Upper lobe of right lung (tissue), 1 donor: ENCODE results near the gene PRADC1. TPM values are rescaled to one million over a fixed set of nuclear protein-coding genes. Genes with fewer than 3 reads are reported as not detected.

Experiments
- ATAC-seq: fragments of 200-7000 bp; cut with Tn5 transposase; one replicate; pipeline ENCODE4 v1.9.1; 2020; ENCODE audit warnings: mild to moderate bottlenecking, moderate library complexity
- DNase-seq: peaks from one replicate; pipeline ENCODE4 v3.0.0-alpha.2; 2020
- H3K27ac ChIP-seq: fragments of 200-600 bp; one replicate; pipeline ENCODE4 v1.8.0; 2022
- H3K27me3 ChIP-seq: fragments of 200-600 bp; one replicate; pipeline ENCODE4 v1.8.0; 2022; ENCODE audit warnings: mild to moderate bottlenecking
- H3K36me3 ChIP-seq: fragments of 200-600 bp; one replicate; pipeline ENCODE4 v1.8.0; 2022
- H3K4me1 ChIP-seq: fragments of 200-600 bp; one replicate; pipeline ENCODE4 v1.8.0; 2022
- H3K4me3 ChIP-seq: fragments of 200-600 bp; one replicate; pipeline ENCODE4 v1.8.0; 2022; ENCODE audit warnings: mild to moderate bottlenecking
- H3K9me3 ChIP-seq: fragments of 200-600 bp; one replicate; pipeline ENCODE4 v1.8.0; 2022
- CTCF ChIP-seq: fragments of 200-600 bp; IDR thresholded peaks from one replicate; pipeline ENCODE4 v1.8.0; 2022; ENCODE audit warnings: antibody characterized with exemption
- intact Hi-C: fragments of 100-400 bp; cut with DNase I; formaldehyde crosslinking; loops from one replicate; pipeline ENCODE4 v1.11.0; 2022
- total RNA-seq: library from RNA; stranded (reverse); fragmentation: NEBNext Ultra II Directional; extraction: Animal tissue kit (Norgen Biotek cat#: 25700); gene quantifications from one replicate; pipeline ENCODE4 v1.2.1, GENCODE V29; 2021
- donor health status: DM: no; HTN: yes; CAD: no; lungs with severe emphysema.

Gene PRADC1
- total RNA-seq, 1 donor from 2014 or later: 15.5 TPM

DNA sequence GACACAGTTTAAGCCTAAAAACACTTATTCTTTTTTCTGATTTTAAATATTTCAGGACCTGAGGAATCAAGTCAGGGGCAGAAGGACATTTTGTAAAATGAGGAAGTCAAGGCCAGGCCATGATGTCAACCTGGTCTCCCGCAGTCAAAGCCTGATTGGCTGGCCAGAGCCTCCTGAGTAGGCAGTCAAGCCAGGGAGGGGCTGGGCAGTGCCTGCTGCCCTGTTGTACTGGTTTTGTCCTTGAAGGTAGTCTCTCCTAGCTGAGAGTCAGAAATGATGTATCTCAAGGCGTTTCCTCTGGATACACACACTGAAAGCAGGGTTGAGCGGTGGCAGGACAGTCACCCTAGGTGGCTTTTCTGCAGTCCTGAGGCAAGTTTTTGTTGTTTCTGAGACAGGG is 20.9 kb upstream of the PRADC1 start:
- H3K9me3 ChIP-seq: no peaks in the 10 kb centered on the region
- peak; percentile 44 for DNase-seq
- no peak for TF ChIP-seq CTCF
- peaks cover 55% of the 10 kb centered on the region for H3K36me3 ChIP-seq
- no peaks in the 10 kb centered on the region for H3K27me3 ChIP-seq
- no peaks in the 10 kb centered on the region for H3K4me1 ChIP-seq
- H3K27ac ChIP-seq: no peak overlapping the region
- intact Hi-C loops: no loop called here
- peak; percentile 44 for ATAC-seq
- no peak overlapping the region for H3K4me3 ChIP-seq

DNA sequence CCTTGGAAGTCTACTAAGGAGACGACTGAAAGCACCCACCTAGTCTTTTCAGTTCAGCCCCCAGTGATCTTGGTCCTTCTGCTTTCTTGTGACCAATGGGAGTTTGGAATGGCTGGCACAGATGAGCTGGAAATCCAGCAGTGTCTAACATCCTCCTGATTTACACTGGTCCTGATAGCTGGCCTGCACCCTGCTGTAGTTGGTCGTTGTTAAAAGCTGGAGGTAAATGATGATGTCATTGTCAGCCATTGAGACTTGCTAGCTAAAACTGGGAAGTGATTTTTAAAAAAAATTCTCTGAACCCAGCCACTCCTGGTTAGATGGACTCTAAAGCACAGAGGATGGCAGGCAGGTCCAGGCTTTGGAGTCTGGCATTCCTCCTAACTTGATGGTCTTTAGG is 20.4 kb upstream of the PRADC1 start:
- no peaks in the 10 kb centered on the region for H3K27me3 ChIP-seq
- ATAC-seq (no peak), DNase-seq (peak; percentile 6)
- H3K36me3 ChIP-seq: peaks cover 60% of the 10 kb centered on the region
- intact Hi-C loops: no loop called here
- no peaks in the 10 kb centered on the region for H3K4me1 ChIP-seq
- H3K27ac ChIP-seq: no peak overlapping the region
- H3K4me3 ChIP-seq: no peak overlapping the region
- no peaks in the 10 kb centered on the region for H3K9me3 ChIP-seq
- TF ChIP-seq CTCF: no peak

GRCh38 chr2:73252238-73253027 is 19.4 kb upstream of the PRADC1 start:
- H3K4me3 ChIP-seq: no peak overlapping the region
- intact Hi-C loops: no loop called here
- H3K9me3 ChIP-seq: no peaks in the 10 kb centered on the region
- H3K27me3 ChIP-seq: no peaks in the 10 kb centered on the region
- no peak for ATAC-seq
- H3K36me3 ChIP-seq: peaks cover 69% of the 10 kb centered on the region
- DNase-seq: peak; percentile 42
- no peak for TF ChIP-seq CTCF
- no peaks in the 10 kb centered on the region for H3K4me1 ChIP-seq
- no peak overlapping the region for H3K27ac ChIP-seq

DNA sequence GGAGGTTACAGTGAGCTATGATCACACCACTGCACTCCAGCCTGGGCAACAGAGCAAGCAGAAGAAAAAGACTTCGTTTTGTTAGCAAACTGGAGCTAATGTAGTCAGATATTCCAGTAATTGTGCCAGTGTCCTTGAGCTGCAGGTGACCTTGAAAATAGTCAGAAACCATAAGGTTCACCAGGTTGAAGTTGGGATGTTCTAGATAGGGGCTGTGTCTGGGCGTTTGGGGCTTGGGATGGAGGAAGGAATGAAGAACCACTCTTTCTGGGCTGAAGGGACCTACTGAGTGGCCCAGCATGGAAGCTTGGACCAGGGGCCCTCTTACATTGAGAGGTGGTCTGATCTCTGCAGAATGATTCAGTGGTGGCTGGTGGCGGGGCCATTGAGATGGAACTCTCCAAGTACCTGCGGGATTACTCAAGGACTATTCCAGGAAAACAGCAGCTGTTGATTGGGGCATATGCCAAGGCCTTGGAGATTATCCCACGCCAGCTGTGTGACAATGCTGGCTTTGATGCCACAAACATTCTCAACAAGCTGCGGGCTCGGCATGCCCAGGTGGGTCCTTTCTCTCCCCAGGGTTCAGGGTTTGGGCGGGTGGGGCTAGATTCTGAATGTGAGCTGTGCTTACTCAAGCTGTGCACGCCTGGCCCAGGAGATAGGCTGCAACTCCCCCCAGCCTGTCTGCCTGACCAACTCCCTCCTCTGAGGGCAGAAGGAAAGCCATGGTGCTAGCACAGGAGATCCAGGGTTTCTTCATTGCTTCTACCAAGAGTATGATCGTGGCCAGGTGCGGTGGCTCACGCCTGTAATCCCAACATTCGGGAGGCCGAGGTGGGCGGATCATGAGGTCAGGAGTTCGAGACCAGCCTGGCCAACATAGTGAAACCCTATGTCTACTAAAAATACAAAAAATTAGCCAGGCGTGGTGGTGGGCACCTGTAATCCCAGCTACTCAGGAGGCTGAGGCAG is 18.1 kb upstream of the PRADC1 start:
- Histone ChIP-seq H3K9me3 (no peaks in the 10 kb centered on the region), H3K27me3 (no peaks in the 10 kb centered on the region), H3K4me1 (no peaks in the 10 kb centered on the region), H3K4me3 (no peak overlapping the region), H3K36me3 (peaks cover 82% of the 10 kb centered on the region), H3K27ac (no peak overlapping the region)
- TF ChIP-seq CTCF: no peak
- peak; percentile 56 for DNase-seq
- intact Hi-C loops: no loop called here
- ATAC-seq: no peak

DNA sequence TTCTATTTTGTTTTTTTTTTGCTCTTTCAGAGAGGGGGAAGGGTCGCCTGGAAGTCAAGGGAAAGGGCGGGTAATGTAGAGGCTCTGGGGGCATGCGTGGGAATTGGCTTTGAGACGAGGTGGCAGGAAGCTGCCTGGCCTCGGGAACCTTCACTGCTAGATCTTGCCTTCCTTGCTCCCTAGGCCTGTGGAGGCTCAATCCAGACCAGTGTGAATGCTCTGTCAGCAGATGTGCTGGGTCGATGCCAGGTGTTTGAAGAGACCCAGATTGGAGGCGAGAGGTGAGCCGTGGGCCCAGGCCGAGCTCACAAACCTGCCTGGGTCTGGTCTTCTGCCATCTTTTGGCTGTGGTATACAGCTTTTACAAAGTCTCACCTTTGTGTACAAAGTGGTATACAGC is 16.6 kb upstream of the PRADC1 start:
- no peak for TF ChIP-seq CTCF
- H3K36me3 ChIP-seq: peaks cover 97% of the 10 kb centered on the region
- no peak overlapping the region for H3K27ac ChIP-seq
- no peak for ATAC-seq
- peak; percentile 13 for DNase-seq
- no peak overlapping the region for H3K4me3 ChIP-seq
- H3K27me3 ChIP-seq: no peaks in the 10 kb centered on the region
- intact Hi-C loops: no loop called here
- no peaks in the 10 kb centered on the region for H3K9me3 ChIP-seq
- no peaks in the 10 kb centered on the region for H3K4me1 ChIP-seq
